CD4-positive, alpha-beta T cell treated with Interleukin-15 for 4 hours (primary cell): ENCODE data around the gene TMEM63B.

ENCODE experiments used
- DNase-seq: peaks from one replicate; pipeline ENCODE4 v3.0.0-alpha.2; 2020; ENCODE audit warnings: low spot score

Gene TMEM63B

GRCh38 chr6:44117397-44118128 is 9.8 kb upstream of the TMEM63B start:
- DNase-seq, result no peak

- DNase-seq, result no peak
Measured at GRCh38 chr6:44119704-44120262, 7.6 kb upstream of the TMEM63B start.

- no peak for DNase-seq
Measured at GRCh38 chr6:44120692-44121443, 6.5 kb upstream of the TMEM63B start.

GRCh38 chr6:44122801-44123200 is 4.6 kb upstream of the TMEM63B start:
- DNase-seq, result peak; percentile 31

GRCh38 chr6:44123544-44123943 is 3.8 kb upstream of the TMEM63B start:
- DNase-seq, result no peak

- DNase-seq, result peak; percentile 60
Measured at GRCh38 chr6:44126320-44127149, 819 bp upstream of the TMEM63B start.

GRCh38 chr6:44128020-44128917 is 915 bp downstream of the TMEM63B start:
- DNase-seq, result no peak

- no peak for DNase-seq
Measured at GRCh38 chr6:44129841-44130322, 2.5 kb downstream of the TMEM63B start.

GRCh38 chr6:44131892-44132291 is 4.5 kb downstream of the TMEM63B start:
- DNase-seq, result no peak

- DNase-seq, result no peak
Measured at GRCh38 chr6:44132476-44132875, 5.1 kb downstream of the TMEM63B start.

GRCh38 chr6:44133003-44133931 is 5.9 kb downstream of the TMEM63B start:
- DNase-seq, result no peak

GRCh38 chr6:44133981-44134711 is 6.8 kb downstream of the TMEM63B start:
- DNase-seq, result no peak

- DNase-seq, result no peak
Measured at GRCh38 chr6:44135173-44135758, 7.9 kb downstream of the TMEM63B start.

- no peak for DNase-seq
Measured at GRCh38 chr6:44135875-44136274, 8.5 kb downstream of the TMEM63B start.

GRCh38 chr6:44138717-44139350 is 11.5 kb downstream of the TMEM63B start:
- DNase-seq, result no peak

- no peak for DNase-seq
Measured at GRCh38 chr6:44139351-44139743, 12.0 kb downstream of the TMEM63B start.

GRCh38 chr6:44142835-44143234 is 15.5 kb downstream of the TMEM63B start:
- DNase-seq, result no peak

GRCh38 chr6:44143731-44144130 is 16.4 kb downstream of the TMEM63B start:
- DNase-seq, result no peak
